Measurements from ENCODE around the gene THSD7B.

Gene THSD7B

GRCh38 chr2:137208431-137208891, 443.1 kb downstream of the THSD7B start:
- peak; percentile 70 for ATAC-seq
- TF ChIP-seq CSRNP3 (CRISPR knock-in tag; IDR thresholded peaks at IDR 0.05), result no peak
- TF ChIP-seq SNAI2 (CRISPR knock-in tag; IDR thresholded peaks at IDR 0.05), result no peak
- TF ChIP-seq RARB (CRISPR knock-in tag; IDR thresholded peaks at IDR 0.05), result no peak
- no peak for TF ChIP-seq OSR1 (CRISPR knock-in tag; IDR thresholded peaks at IDR 0.05)
- no peak for TF ChIP-seq POU6F1 (CRISPR knock-in tag; IDR thresholded peaks at IDR 0.05; ENCODE audit: borderline replicate concordance, low read depth)
- TF ChIP-seq ISL1 (CRISPR knock-in tag; IDR thresholded peaks at IDR 0.05), result no peak

DNA sequence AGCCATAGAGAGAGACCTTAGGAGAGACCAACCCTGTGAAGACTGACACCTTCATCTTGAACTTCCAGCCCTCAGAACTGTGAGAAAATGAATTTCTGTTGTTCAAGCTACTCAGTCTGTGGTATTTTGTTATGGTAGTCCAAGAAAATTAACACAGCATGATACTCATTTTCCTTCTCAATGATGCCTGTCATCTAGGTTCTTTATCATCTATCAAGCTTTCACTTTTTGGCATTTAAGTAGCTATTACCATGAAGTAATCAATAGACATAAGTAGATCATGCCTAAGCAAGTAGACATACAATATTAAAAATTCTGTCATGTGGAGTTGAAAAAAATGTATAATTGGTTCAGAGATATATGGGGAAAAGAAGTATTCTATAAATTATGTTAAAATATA, 444.7 kb downstream of the THSD7B start:
- no peak for ATAC-seq
- TF ChIP-seq PATZ1 (CRISPR knock-in tag; IDR thresholded peaks at IDR 0.05; ENCODE audit: borderline replicate concordance) (no peak), BACH2 (CRISPR knock-in tag; IDR thresholded peaks at IDR 0.05; ENCODE audit: borderline replicate concordance) (no peak), RARB (CRISPR knock-in tag; IDR thresholded peaks at IDR 0.05) (no peak), ISL1 (CRISPR knock-in tag; IDR thresholded peaks at IDR 0.05) (no peak), CSRNP3 (CRISPR knock-in tag; IDR thresholded peaks at IDR 0.05) (no peak), TCF4 (CRISPR knock-in tag; IDR thresholded peaks at IDR 0.05; ENCODE audit: borderline replicate concordance) (no peak), ZFP30 (CRISPR knock-in tag; IDR thresholded peaks at IDR 0.05) (no peak), PPARA (CRISPR knock-in tag; IDR thresholded peaks at IDR 0.05; ENCODE audit: borderline replicate concordance) (no peak), OSR1 (CRISPR knock-in tag; IDR thresholded peaks at IDR 0.05) (no peak), ZNF565 (CRISPR knock-in tag; conservative IDR thresholded peaks at IDR 0.05; ENCODE audit: low read depth) (no peak), POU6F1 (CRISPR knock-in tag; IDR thresholded peaks at IDR 0.05; ENCODE audit: borderline replicate concordance, low read depth) (no peak), ZNF70 (CRISPR knock-in tag; IDR thresholded peaks at IDR 0.05) (no peak), CSDC2 (CRISPR knock-in tag; IDR thresholded peaks at IDR 0.05) (no peak)
- TF ChIP-seq, protein P1, sequence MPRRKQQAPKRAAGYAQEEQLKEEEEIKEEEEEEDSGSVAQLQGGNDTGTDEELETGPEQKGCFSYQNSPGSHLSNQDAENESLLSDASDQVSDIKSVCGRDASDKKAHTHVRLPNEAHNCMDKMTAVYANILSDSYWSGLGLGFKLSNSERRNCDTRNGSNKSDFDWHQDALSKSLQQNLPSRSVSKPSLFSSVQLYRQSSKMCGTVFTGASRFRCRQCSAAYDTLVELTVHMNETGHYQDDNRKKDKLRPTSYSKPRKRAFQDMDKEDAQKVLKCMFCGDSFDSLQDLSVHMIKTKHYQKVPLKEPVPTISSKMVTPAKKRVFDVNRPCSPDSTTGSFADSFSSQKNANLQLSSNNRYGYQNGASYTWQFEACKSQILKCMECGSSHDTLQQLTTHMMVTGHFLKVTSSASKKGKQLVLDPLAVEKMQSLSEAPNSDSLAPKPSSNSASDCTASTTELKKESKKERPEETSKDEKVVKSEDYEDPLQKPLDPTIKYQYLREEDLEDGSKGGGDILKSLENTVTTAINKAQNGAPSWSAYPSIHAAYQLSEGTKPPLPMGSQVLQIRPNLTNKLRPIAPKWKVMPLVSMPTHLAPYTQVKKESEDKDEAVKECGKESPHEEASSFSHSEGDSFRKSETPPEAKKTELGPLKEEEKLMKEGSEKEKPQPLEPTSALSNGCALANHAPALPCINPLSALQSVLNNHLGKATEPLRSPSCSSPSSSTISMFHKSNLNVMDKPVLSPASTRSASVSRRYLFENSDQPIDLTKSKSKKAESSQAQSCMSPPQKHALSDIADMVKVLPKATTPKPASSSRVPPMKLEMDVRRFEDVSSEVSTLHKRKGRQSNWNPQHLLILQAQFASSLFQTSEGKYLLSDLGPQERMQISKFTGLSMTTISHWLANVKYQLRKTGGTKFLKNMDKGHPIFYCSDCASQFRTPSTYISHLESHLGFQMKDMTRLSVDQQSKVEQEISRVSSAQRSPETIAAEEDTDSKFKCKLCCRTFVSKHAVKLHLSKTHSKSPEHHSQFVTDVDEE (CRISPR knock-in tag; IDR thresholded peaks at IDR 0.05), result no peak

DNA sequence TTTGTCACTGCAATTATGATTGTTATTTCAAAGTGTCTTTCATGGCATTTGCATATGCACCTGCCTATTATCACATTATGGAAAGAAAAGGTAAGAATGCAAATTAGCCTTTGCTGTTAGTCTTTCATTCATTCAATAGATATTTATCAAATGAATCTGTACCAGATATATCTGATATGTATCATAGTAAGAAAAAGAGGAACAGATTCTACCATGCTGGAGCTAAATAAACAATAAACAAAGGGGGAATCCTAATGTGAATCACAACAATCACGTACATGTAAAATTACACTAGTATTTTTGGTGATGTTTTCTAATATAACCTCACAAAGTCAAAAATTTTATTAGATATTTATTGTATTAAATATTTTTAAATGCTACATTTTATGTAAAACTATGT, 446.4 kb downstream of the THSD7B start:
- ATAC-seq, result no peak
- no peak for TF ChIP-seq ZFP3 (CRISPR knock-in tag; IDR thresholded peaks at IDR 0.05)
- no peak for TF ChIP-seq GLIS3 (CRISPR knock-in tag; IDR thresholded peaks at IDR 0.05)
- TF ChIP-seq CSRNP3 (CRISPR knock-in tag; IDR thresholded peaks at IDR 0.05), result no peak
- TF ChIP-seq ISL1 (CRISPR knock-in tag; IDR thresholded peaks at IDR 0.05), result no peak
- no peak for TF ChIP-seq ZNF565 (CRISPR knock-in tag; conservative IDR thresholded peaks at IDR 0.05; ENCODE audit: low read depth)
- no peak for TF ChIP-seq SNAI2 (CRISPR knock-in tag; IDR thresholded peaks at IDR 0.05)
- no peak for TF ChIP-seq ZC3H10 (CRISPR knock-in tag; IDR thresholded peaks at IDR 0.05)
- no peak for TF ChIP-seq ZNF70 (CRISPR knock-in tag; IDR thresholded peaks at IDR 0.05)
- TF ChIP-seq, protein P2, sequence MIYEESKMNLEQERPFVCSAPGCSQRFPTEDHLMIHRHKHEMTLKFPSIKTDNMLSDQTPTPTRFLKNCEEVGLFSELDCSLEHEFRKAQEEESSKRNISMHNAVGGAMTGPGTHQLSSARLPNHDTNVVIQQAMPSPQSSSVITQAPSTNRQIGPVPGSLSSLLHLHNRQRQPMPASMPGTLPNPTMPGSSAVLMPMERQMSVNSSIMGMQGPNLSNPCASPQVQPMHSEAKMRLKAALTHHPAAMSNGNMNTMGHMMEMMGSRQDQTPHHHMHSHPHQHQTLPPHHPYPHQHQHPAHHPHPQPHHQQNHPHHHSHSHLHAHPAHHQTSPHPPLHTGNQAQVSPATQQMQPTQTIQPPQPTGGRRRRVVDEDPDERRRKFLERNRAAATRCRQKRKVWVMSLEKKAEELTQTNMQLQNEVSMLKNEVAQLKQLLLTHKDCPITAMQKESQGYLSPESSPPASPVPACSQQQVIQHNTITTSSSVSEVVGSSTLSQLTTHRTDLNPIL (CRISPR knock-in tag; IDR thresholded peaks at IDR 0.05; ENCODE audit: low read depth), result no peak
- TF ChIP-seq ZFP30 (CRISPR knock-in tag; IDR thresholded peaks at IDR 0.05), result no peak
- no peak for TF ChIP-seq POU6F1 (CRISPR knock-in tag; IDR thresholded peaks at IDR 0.05; ENCODE audit: borderline replicate concordance, low read depth)
- no peak for TF ChIP-seq PPARA (CRISPR knock-in tag; IDR thresholded peaks at IDR 0.05; ENCODE audit: borderline replicate concordance)

All from SK-N-SH treated with all-trans-retinoic acid at 6 μM for 48 hours (cell line).